ENCODE measurements around the gene LDLRAD4.

GRCh38 chr18:13211534-13211933 is 7.0 kb upstream of the LDLRAD4 start:
- TF ChIP-seq CTCF (conservative IDR thresholded peaks at IDR 0.05) (no peak), ZFX (IDR thresholded peaks at IDR 0.05) (no peak)
